Hepatocyte (in vitro differentiated cells): ENCODE data around the gene SND1. TPM values are rescaled to one million over a fixed set of nuclear protein-coding genes. Genes with fewer than 3 reads are reported as not detected.
"Not testable (repeated sequence)": the region's sequence is repeated elsewhere in the genome, so short reads cannot be mapped to it uniquely, and the experiment has no call there.

Experiments used
- DNase-seq: peaks from one replicate; pipeline ENCODE4 v3.0.0-alpha.2; 2016; ENCODE audit warnings: low spot score
- H2AFZ ChIP-seq: fragments of 200-600 bp; sonication (generic); 2 replicates; pipeline ENCODE4 v1.6.0; 2016; ENCODE audit warnings: antibody characterized with exemption, mild to moderate bottlenecking
- H3K27ac ChIP-seq: fragments of 200-600 bp; sonication (generic); 2 replicates; pipeline ENCODE4 v1.5.1; 2016; ENCODE audit warnings: mild to moderate bottlenecking
- H3K27me3 ChIP-seq: fragments of 200-600 bp; sonication (generic); 2 replicates; pipeline ENCODE4 v1.6.1; 2016
- H3K36me3 ChIP-seq: fragments of 200-600 bp; sonication (generic); replicated peaks from 2 replicates; pipeline ENCODE4 v1.5.1; 2016; ENCODE audit warnings: low read depth; ENCODE audit not compliant: insufficient read depth
- H3K4me1 ChIP-seq: fragments of 200-600 bp; sonication (generic); 2 replicates; pipeline ENCODE4 v1.5.1; 2016; ENCODE audit warnings: mild to moderate bottlenecking, moderate library complexity; ENCODE audit not compliant: insufficient read depth
- H3K4me2 ChIP-seq: fragments of 200-600 bp; sonication (generic); 2 replicates; pipeline ENCODE4 v1.6.0; 2016
- H3K4me3 ChIP-seq: fragments of 200-600 bp; sonication (generic); 2 replicates; pipeline ENCODE4 v1.5.1; 2016; ENCODE audit warnings: mild to moderate bottlenecking
- H3K79me2 ChIP-seq: fragments of 200-600 bp; sonication (generic); 2 replicates; pipeline ENCODE4 v1.6.0; 2017; ENCODE audit warnings: mild to moderate bottlenecking
- H3K9me2 ChIP-seq: fragments of 200-600 bp; sonication (generic); replicated peaks from 2 replicates; pipeline ENCODE4 v1.6.0; 2017; ENCODE audit warnings: mild to moderate bottlenecking; ENCODE audit not compliant: insufficient read depth
- H3K9me3 ChIP-seq: fragments of 200-600 bp; sonication (generic); 2 replicates; pipeline ENCODE4 v1.5.1; 2016; ENCODE audit warnings: low read depth, mild to moderate bottlenecking
- H4K20me1 ChIP-seq: fragments of 200-600 bp; sonication (generic); 2 replicates; pipeline ENCODE4 v1.6.0; 2016; ENCODE audit warnings: mild to moderate bottlenecking; ENCODE audit not compliant: insufficient read depth, poor library complexity, severe bottlenecking
- EZH2 ChIP-seq: fragments of 200-600 bp; sonication (generic); IDR thresholded peaks from 2 replicates; pipeline ENCODE4 v1.6.1; 2016; ENCODE audit warnings: antibody characterized with exemption, mild to moderate bottlenecking, borderline replicate concordance
- EZH2phosphoT487 ChIP-seq: fragments of 200-600 bp; sonication (generic); IDR thresholded peaks from one replicate; pipeline ENCODE4 v1.6.1; 2018; ENCODE audit warnings: antibody characterized with exemption, mild to moderate bottlenecking, low read depth, moderate library complexity; ENCODE audit not compliant: unreplicated experiment, severe bottlenecking
- WGBS: methylation state at CpG from one replicate; pipeline ENCODE4 v1.1.6; 2016; ENCODE audit warnings: low lambda C conversion rate; ENCODE audit errors: missing lambda C conversion rate; 5-methylcytosine and 5-hydroxymethylcytosine counted together
- polyA plus RNA-seq: library from polyadenylated mRNA; unstranded; fragments of >200 nt; fragmentation: Nextera tagmentation; extraction: Ambion mirVana; gene quantifications from 2 replicates; pipeline ENCODE4 v1.2.1, GENCODE V29; 2016
- total RNA-seq: library from RNA; depleted of rRNA; stranded (reverse); fragments of >200 nt; gene quantifications from 2 replicates; pipeline ENCODE4 v1.2.3, GENCODE V29; 2014
- TF ChIP-seq, protein P1 (sequence below): fragments of 200-600 bp; sonication (generic); IDR thresholded peaks from 2 replicates; pipeline ENCODE4 v1.5.1; 2016; ENCODE audit warnings: antibody characterized with exemption, mild to moderate bottlenecking; ENCODE audit not compliant: poor library complexity

SND1 gene
- total and polyA plus RNA-seq, 2 experiments from 2014 or later: 141 to 200 TPM

GRCh38 chr7:127833641-127834040 is 181.6 kb downstream of the SND1 start:
- Histone ChIP-seq H4K20me1 (no peaks in the 10 kb centered on the region), H3K27me3 (no peaks in the 10 kb centered on the region), H3K9me3 (no peaks in the 10 kb centered on the region), H3K9me2 (no peaks in the 10 kb centered on the region), H3K36me3 (no peaks in the 10 kb centered on the region), H2AFZ (no peak overlapping the region), H3K4me1 (peaks cover 5% of the 10 kb centered on the region), H3K27ac (no peak overlapping the region), H3K79me2 (peaks cover 70% of the 10 kb centered on the region), H3K4me3 (no peak overlapping the region), H3K4me2 (no peak overlapping the region)
- DNase-seq: no peak
- WGBS: 98% methylated on average over 1 of the region's 1 CpG
- TF ChIP-seq, protein P1, sequence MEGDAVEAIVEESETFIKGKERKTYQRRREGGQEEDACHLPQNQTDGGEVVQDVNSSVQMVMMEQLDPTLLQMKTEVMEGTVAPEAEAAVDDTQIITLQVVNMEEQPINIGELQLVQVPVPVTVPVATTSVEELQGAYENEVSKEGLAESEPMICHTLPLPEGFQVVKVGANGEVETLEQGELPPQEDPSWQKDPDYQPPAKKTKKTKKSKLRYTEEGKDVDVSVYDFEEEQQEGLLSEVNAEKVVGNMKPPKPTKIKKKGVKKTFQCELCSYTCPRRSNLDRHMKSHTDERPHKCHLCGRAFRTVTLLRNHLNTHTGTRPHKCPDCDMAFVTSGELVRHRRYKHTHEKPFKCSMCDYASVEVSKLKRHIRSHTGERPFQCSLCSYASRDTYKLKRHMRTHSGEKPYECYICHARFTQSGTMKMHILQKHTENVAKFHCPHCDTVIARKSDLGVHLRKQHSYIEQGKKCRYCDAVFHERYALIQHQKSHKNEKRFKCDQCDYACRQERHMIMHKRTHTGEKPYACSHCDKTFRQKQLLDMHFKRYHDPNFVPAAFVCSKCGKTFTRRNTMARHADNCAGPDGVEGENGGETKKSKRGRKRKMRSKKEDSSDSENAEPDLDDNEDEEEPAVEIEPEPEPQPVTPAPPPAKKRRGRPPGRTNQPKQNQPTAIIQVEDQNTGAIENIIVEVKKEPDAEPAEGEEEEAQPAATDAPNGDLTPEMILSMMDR: no peak
- TF ChIP-seq EZH2phosphoT487 (no peak), EZH2 (no peak)

GRCh38 chr7:127835679-127836078 is 183.7 kb downstream of the SND1 start:
- no peak for DNase-seq
- Histone ChIP-seq H3K79me2 (peaks cover 56% of the 10 kb centered on the region), H2AFZ (no peak overlapping the region), H3K9me3 (no peaks in the 10 kb centered on the region), H3K27ac (no peak overlapping the region), H3K36me3 (no peaks in the 10 kb centered on the region), H3K4me2 (no peak overlapping the region), H3K4me1 (peaks cover 11% of the 10 kb centered on the region), H4K20me1 (no peaks in the 10 kb centered on the region), H3K4me3 (no peak overlapping the region), H3K9me2 (no peaks in the 10 kb centered on the region), H3K27me3 (no peaks in the 10 kb centered on the region)
- 82% methylated on average over 4 of the region's 4 CpGs for WGBS
- TF ChIP-seq, protein P1: no peak
- TF ChIP-seq EZH2phosphoT487 (no peak), EZH2 (no peak)

GRCh38 chr7:127837816-127838410 is 185.9 kb downstream of the SND1 start:
- Histone ChIP-seq H3K79me2 (peaks cover 57% of the 10 kb centered on the region), H3K27ac (peak overlapping the region; percentile 96), H3K4me2 (peak overlapping the region; percentile 61), H3K4me1 (peaks cover 11% of the 10 kb centered on the region)
- not testable (repeated sequence) for H3K36me3 ChIP-seq, H3K9me2 ChIP-seq, H3K27me3 ChIP-seq, H3K9me3 ChIP-seq, H3K4me3 ChIP-seq, H2AFZ ChIP-seq, H4K20me1 ChIP-seq
- WGBS: 84% methylated on average over 7 of the region's 7 CpGs
- peak; percentile 82 for DNase-seq

GRCh38 chr7:127838816-127839415 is 186.9 kb downstream of the SND1 start:
- Histone ChIP-seq H3K27me3 (no peaks in the 10 kb centered on the region), H3K79me2 (peaks cover 58% of the 10 kb centered on the region), H3K36me3 (no peaks in the 10 kb centered on the region), H3K4me2 (peak overlapping the region; percentile 61), H3K4me1 (peaks cover 11% of the 10 kb centered on the region), H3K4me3 (no peak overlapping the region), H4K20me1 (no peaks in the 10 kb centered on the region), H2AFZ (no peak overlapping the region), H3K9me3 (no peaks in the 10 kb centered on the region), H3K27ac (peak overlapping the region; percentile 96), H3K9me2 (no peaks in the 10 kb centered on the region)
- no peak for TF ChIP-seq EZH2phosphoT487
- TF ChIP-seq EZH2: no peak
- TF ChIP-seq, protein P1: no peak
- 48% methylated on average over 10 of the region's 10 CpGs for WGBS
- DNase-seq: peak; percentile 61
